Ecto neural progenitor cell (in vitro differentiated cells): ENCODE measurements around the gene KCTD20.

ENCODE experiments used
- DNase-seq: peaks from one replicate; pipeline ENCODE4 v3.0.0-alpha.2; 2018; ENCODE audit warnings: low spot score

The KCTD20 gene

GRCh38 chr6:36493859-36494258 is 51.1 kb downstream of the KCTD20 start:
- no peak for DNase-seq

GRCh38 chr6:36495086-36495485 is 52.3 kb downstream of the KCTD20 start:
- no peak for DNase-seq

- no peak for DNase-seq
Measured at GRCh38 chr6:36499918-36500317, 57.1 kb downstream of the KCTD20 start.

GRCh38 chr6:36501686-36502085 is 58.9 kb downstream of the KCTD20 start:
- no peak for DNase-seq

- DNase-seq, result no peak
Measured at GRCh38 chr6:36504181-36504580, 61.4 kb downstream of the KCTD20 start.

GRCh38 chr6:36504982-36505381 is 62.2 kb downstream of the KCTD20 start:
- DNase-seq, result no peak

- DNase-seq, result no peak
Measured at GRCh38 chr6:36505744-36506534, 63.1 kb downstream of the KCTD20 start.

- no peak for DNase-seq
Measured at GRCh38 chr6:36506611-36507010, 63.8 kb downstream of the KCTD20 start.

GRCh38 chr6:36508532-36508931 is 65.7 kb downstream of the KCTD20 start:
- DNase-seq, result no peak

- DNase-seq, result no peak
Measured at GRCh38 chr6:36510365-36510764, 67.6 kb downstream of the KCTD20 start.

- DNase-seq, result no peak
Measured at GRCh38 chr6:36514554-36515456, 72.0 kb downstream of the KCTD20 start.

GRCh38 chr6:36515844-36516243 is 73.0 kb downstream of the KCTD20 start:
- DNase-seq, result no peak

GRCh38 chr6:36516559-36516958 is 73.8 kb downstream of the KCTD20 start:
- DNase-seq, result no peak

- DNase-seq, result no peak
Measured at GRCh38 chr6:36516988-36517387, 74.2 kb downstream of the KCTD20 start.

- no peak for DNase-seq
Measured at GRCh38 chr6:36517408-36517807, 74.6 kb downstream of the KCTD20 start.

GRCh38 chr6:36519352-36519751 is 76.6 kb downstream of the KCTD20 start:
- no peak for DNase-seq

GRCh38 chr6:36523451-36523850 is 80.7 kb downstream of the KCTD20 start:
- no peak for DNase-seq

- DNase-seq, result no peak
Measured at GRCh38 chr6:36523936-36524499, 81.2 kb downstream of the KCTD20 start.

- DNase-seq, result no peak
Measured at GRCh38 chr6:36524871-36525270, 82.1 kb downstream of the KCTD20 start.

- DNase-seq, result no peak
Measured at GRCh38 chr6:36525346-36525745, 82.5 kb downstream of the KCTD20 start.

- no peak for DNase-seq
Measured at GRCh38 chr6:36526066-36526465, 83.3 kb downstream of the KCTD20 start.

GRCh38 chr6:36533321-36533720 is 90.5 kb downstream of the KCTD20 start:
- no peak for DNase-seq
